GM12878 (cell line): ENCODE results near the gene COL4A1.
"Not testable (repeated sequence)": the region's sequence is repeated elsewhere in the genome, so short reads cannot be mapped to it uniquely, and the experiment has no call there.

Experiments used
- BACH1 ChIP-seq: fragments of 450-650 bp; IDR thresholded peaks from 2 replicates; pipeline ENCODE4 v1.6.1; 2017; ENCODE audit warnings: mild to moderate bottlenecking, borderline replicate concordance
- BHLHE40 ChIP-seq, 2 experiments: fragments of 450-650 bp in 1 of 2; IDR thresholded peaks; 2 replicates each; pipeline ENCODE4 v1.6.1; 2011 to 2017; ENCODE audit warnings: low read depth in 2 of 2, borderline replicate concordance in 1 of 2, improper control_type of control experiment in 1 of 2, low read length in 1 of 2, mild to moderate bottlenecking in 1 of 2
- DPF2 ChIP-seq: fragments of 450-650 bp; IDR thresholded peaks from 2 replicates; pipeline ENCODE4 v1.6.1; 2017; ENCODE audit warnings: mild to moderate bottlenecking
- EZH2 ChIP-seq: IDR thresholded peaks from 2 replicates; pipeline ENCODE4 v1.6.1; 2012; ENCODE audit warnings: low read depth, mild to moderate bottlenecking, control low read depth, inconsistent platforms, low read length, borderline replicate concordance; ENCODE audit not compliant: control insufficient read depth
- HDAC6 ChIP-seq: fragments of 200-600 bp; sonication (generic); IDR thresholded peaks from one replicate; pipeline ENCODE4 v1.8.0; 2017; ENCODE audit warnings: antibody characterized with exemption; ENCODE audit not compliant: unreplicated experiment
- MAX ChIP-seq: IDR thresholded peaks from 2 replicates; pipeline ENCODE4 v1.6.1; 2012; ENCODE audit warnings: low read depth, low read length, improper control_type of control experiment
- PKNOX1 ChIP-seq: fragments of 450-650 bp; IDR thresholded peaks from 2 replicates; pipeline ENCODE4 v1.6.1; 2016; ENCODE audit warnings: mild to moderate bottlenecking
- POLR2A ChIP-seq: IDR thresholded peaks from 2 replicates; pipeline ENCODE4 v1.6.1; 2011; ENCODE audit warnings: low read depth, mild to moderate bottlenecking, low read length
- RAD51 ChIP-seq: fragments of 450-650 bp; IDR thresholded peaks from 2 replicates; pipeline ENCODE4 v1.6.1; 2016; ENCODE audit warnings: moderate library complexity, mild to moderate bottlenecking, inconsistent platforms
- RFX5 ChIP-seq: IDR thresholded peaks from 2 replicates; pipeline ENCODE4 v1.6.1; 2011; ENCODE audit warnings: low read depth, low read length, improper control_type of control experiment
- SMC3 ChIP-seq: IDR thresholded peaks from 2 replicates; pipeline ENCODE4 v1.6.1; 2011; ENCODE audit warnings: low read length, improper control_type of control experiment, borderline replicate concordance
- ZBTB4 ChIP-seq: fragments of 450-650 bp; formaldehyde crosslinking; IDR thresholded peaks from 2 replicates; pipeline ENCODE4 v1.4.0; 2022; ENCODE audit warnings: mild to moderate bottlenecking, moderate library complexity
- ZNF384 ChIP-seq: IDR thresholded peaks from 2 replicates; pipeline ENCODE4 v1.6.1; 2012; ENCODE audit warnings: low read depth, mild to moderate bottlenecking, low read length, improper control_type of control experiment, borderline replicate concordance

DNA sequence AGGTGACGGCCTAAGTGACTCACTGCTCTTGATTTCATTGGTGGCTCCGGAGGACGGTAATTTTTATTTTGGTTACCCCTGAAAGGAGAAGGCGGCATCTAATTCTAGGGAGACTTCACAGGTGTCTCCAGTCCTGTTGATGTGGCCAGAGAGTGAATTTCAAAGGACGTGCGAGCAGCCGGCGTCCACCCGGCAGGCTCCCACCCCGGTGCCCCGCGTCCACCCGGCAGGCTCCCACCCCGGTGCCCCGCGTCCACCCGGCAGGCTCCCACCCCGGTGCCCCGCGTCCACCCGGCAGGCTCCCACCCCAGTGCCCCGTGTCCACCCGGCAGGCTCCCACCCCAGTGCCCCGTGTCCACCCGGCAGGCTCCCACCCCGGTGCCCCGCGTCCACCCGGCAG lies 6.3 kb upstream of the COL4A1 start:
- not testable (repeated sequence) for TF ChIP-seq POLR2A; BACH1; BHLHE40 (IDR thresholded peaks at IDR 0.05; ENCODE audit: borderline replicate concordance in 1 of 2, low read depth in 2 of 2, low read length in 1 of 2); SMC3; HDAC6; RAD51; DPF2; ZNF384; MAX; PKNOX1; ZBTB4 (CRISPR knock-in tag); RFX5; EZH2
